GM18507 (cell line): Measurements from ENCODE around the gene DSG1.
"Not testable (repeated sequence)": the region's sequence is repeated elsewhere in the genome, so short reads cannot be mapped to it uniquely, and the experiment has no call there.

ENCODE experiments used
- DNase-seq: peaks from one replicate; pipeline ENCODE4 v3.0.0; 2011; ENCODE audit warnings: low read depth; ENCODE audit not compliant: insufficient read length; ENCODE audit errors: extremely low spot score
- FAIRE-seq: peaks from 2 replicates; lab custom pipeline; 2011; peaks lifted over from hg19 to GRCh38; lab: Jason Lieb, UNC

The DSG1 gene

DNA sequence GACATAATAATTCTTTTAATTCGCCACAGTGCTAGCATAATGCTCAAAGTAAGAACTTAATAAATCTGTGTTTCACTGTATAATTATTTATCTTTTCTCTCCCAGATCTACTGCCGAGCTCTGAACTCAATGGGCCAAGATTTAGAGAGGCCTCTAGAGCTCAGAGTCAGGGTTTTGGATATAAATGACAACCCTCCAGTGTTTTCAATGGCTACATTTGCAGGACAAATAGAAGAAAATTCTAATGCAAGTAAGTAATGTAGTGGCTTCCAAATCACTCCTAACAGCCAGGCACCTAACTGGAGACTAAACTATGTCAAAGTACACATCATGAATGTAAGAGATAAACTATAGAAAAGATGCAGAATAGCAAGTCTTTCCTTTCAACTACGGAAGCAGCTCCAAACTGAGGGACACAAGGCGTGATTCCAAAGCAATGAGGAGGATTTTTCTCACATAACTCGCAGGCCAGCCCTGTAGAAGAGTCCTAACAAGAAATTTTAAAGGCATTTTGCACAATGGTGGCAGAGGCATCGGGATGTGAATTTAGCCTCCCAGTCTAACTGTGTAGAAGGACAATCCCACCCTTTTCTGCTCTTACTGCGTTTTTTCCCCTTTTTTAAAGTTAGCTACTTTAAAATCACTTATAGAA lies 12.0 kb downstream of the DSG1 start:
- FAIRE-seq (no peak), DNase-seq (no peak)

DNA sequence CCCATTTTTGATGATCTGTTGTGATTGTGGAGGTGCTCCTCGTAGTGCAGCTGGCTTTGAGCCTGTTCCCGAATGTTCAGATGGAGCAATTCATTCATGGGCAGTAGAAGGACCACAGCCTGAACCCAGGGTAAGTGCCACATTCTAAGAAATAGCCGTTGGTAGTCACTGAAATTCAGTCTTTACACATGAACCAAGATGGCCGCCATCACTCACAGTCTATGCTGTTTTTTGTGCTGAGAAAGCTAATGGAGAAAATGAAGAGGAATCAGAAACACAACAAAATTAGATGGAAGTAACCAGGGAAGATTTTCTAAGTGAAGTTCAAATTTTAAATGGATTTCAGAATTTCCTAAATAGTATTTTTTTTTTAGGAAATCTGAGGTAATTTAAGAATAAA lies 25.5 kb downstream of the DSG1 start:
- FAIRE-seq, result no peak
- no peak for DNase-seq

DNA sequence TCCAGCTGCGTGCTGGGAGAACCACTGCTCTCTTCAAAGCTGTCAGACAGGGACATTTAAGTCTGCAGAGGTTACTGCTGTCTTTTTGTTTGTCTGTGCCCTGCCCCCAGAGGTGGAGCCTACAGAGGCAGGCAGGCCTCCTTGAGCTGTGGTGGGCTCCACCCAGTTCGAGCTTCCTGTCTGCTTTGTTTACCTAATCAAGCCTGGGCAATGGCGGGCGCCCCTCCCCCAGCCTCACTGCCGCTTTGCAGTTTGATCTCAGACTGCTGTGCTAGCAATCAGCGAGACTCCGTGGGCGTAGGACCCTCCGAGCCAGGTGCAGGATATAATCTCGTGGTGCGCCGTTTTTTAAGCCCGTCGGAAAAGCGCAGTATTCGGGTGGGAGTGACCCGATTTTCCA lies 35.4 kb downstream of the DSG1 start:
- not testable (repeated sequence) for DNase-seq, FAIRE-seq

DNA sequence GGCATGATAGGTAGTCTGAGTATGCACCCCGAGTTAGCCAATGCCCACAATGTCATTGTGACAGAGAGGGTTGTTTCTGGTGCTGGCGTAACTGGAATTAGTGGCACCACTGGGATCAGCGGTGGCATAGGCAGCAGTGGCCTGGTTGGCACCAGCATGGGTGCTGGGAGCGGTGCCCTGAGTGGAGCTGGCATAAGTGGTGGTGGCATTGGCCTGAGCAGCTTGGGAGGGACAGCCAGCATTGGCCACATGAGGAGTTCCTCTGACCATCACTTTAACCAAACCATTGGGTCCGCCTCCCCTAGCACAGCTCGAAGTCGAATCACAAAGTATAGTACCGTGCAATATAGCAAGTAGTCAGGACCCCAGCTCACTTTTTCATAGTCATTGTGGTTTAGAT lies 37.0 kb downstream of the DSG1 start:
- DNase-seq (no peak), FAIRE-seq (no peak)

DNA sequence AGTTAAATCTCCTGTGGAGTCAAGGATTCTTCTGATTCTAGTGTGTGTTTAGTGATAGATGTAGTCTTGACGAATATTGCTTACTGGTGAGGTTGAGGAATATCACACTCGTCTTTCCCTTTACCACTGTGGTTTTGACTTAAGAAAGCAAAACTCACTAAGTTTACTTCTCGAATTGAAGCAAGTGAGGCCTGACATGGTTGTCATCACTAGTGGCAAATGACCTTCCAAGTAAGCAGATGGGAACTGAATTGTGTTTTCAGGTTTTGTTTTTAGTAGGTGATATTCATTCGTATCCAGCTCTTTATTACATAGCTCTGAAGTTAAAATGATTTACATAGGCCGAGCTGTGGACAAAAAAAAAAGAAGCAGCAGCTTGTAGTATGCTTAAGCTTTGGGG lies 38.1 kb downstream of the DSG1 start:
- DNase-seq, result no peak
- no peak for FAIRE-seq

DNA sequence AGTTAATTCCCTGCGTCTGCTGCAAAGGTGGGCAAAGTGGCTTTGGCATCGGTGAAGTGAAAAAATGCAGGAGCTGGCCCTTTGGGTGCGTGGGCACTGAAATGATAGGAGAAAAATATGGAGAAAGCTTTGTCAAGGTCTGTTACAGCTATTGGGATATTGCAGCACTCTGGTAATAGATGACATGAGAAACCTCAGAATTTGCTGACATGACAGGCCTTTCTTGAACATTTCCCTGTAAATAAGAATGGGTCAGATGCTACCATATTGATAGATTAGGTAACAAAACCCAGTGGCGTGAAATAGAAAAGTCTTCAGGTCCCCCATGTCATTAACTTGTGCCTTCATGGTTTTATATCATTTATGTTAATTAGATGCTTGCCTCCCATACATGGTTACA lies 46.2 kb downstream of the DSG1 start:
- no peak for FAIRE-seq
- DNase-seq, result no peak

DNA sequence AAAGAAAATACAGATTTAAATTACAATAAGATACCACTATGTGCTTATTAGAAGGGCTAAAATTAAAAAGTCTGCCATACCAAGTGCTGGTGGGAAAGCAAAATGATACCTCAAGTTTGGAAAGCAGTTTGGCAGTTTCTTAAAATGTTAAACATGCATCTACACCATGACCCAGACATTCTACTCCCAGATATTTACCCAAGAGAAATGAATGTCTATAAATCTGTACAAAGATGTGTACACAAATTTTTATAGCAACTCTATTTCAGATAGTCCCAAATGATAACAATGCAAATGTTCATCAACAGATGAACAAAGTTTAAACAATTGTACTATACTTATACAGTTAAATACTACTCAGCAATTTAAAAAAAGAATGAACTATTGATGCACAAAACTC lies 51.5 kb downstream of the DSG1 start:
- DNase-seq (no peak), FAIRE-seq (no peak)

DNA sequence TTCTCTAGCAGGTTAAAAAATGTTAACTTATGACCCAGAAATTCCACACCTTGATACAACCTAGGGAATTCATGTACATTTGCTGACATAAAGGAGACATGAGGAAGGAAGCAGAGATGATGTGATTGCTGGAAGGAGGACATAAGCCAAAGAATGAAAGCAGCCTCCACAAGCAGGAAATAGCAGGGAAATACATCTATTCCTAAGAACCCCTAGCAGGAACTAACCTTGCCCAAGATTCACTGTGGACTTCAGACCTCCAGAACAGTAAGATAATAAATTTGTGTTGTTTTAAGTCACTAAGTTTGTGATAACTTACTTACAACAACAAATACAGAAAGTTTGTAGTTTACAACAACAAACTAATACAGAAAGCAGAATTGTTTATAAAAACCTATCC lies 54.0 kb downstream of the DSG1 start:
- DNase-seq, result no peak
- no peak for FAIRE-seq

DNA sequence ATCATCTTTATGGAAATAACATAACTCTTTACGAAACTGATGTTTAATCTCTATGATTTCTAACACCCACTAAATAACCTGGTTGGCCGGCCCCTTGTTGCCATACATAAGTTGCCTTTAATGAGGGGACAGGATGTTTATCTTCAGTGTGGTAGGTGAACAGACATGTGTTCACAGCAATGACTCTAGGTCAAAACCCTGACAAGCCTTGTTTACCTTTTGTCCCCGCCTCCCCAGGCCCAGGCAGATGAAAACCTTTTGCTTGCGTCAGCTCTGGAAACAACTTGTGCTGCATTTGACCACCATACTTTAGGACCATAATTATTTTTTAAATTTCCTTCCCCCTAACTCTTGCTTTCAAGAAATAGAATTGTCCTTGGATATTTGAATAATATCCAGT lies 55.7 kb downstream of the DSG1 start:
- FAIRE-seq (no peak), DNase-seq (no peak)

DNA sequence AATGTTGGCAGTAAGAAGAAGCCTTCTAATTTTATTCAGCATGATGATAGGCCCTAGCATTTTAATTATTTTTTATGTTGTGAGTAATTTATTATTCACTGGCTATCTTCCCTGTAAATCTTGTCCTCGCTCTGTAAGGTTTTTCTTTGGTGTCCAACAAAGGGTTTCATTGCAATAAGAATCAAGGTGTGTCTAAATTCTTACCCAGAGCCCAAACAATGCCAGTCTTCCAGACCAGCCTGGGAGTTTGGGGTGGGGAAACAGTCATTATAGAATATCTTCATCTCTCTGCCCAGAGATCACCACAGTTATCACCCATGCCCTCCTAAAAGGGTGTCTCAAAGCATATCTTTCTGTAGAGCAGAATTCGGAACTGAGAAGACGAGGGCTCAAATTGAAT lies 58.5 kb downstream of the DSG1 start, which contains the start of gene DSG4:
TSS of gene DSG4 (plus strand) at position 301 of the 400 bp plus-strand sequence. CDS start 135 bp downstream, outside the sequence.
- FAIRE-seq, result no peak

DNA sequence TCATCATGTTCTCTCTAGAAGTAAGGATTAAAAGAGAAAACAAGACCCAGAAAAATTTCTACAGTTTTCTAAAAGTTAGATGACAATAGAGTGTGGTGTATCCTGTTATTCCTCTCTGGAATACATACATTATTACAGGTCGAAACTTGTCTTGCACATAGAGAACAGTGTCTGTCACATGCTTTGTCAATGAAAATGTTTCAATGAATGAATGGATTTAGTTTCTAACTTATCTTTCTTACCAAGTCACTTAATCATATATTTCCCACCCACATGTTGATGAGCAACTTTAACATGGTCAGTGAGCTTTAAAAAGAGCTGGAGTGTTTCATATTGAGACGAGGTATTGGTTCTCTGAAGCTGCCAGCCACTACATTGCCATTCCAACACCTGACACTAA lies 63.0 kb downstream of the DSG1 start:
- no peak for FAIRE-seq
- DNase-seq, result no peak

More for the DNA sequence above, 58.5 kb downstream of the DSG1 start, which contains the start of gene DSG4:
- DNase-seq, result no peak

DNA sequence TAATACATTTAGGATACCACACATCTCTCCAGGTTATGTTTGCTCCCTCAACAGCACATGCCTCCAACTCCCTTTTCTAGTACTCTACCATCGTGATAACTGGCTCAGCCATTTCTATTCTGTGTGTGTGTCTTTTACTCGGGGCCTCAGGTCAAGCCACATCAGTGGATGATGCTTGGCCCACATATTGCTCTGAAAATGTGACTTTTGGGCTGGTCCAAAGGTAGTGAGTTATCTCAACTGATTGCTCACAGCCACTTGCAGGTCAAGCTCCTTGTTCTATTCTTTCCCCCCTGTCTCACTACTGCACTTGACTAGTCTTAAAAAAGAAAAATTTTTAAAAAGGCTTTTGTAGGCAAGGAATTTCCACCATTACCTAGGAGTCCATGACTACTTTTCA lies 64.1 kb downstream of the DSG1 start:
- no peak for FAIRE-seq
- no peak for DNase-seq

DNA sequence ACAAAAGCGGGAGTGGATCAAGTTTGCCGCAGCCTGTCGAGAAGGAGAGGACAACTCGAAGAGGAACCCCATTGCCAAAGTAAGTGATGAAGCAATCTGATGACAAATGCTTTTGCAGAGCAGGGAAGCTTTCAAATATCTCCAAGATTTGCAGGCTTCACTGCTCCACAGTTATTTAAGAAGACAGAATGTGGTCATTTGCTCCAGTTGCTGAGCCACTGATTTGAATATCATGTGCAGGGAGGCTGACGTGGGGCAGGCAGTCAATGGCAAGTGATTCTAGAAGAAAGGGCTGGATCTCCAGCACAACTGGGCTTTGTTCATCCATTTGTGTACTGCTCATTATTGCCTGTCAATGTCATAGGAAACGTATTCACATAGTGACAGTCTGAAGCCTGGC lies 68.8 kb downstream of the DSG1 start:
- FAIRE-seq (no peak), DNase-seq (no peak)

DNA sequence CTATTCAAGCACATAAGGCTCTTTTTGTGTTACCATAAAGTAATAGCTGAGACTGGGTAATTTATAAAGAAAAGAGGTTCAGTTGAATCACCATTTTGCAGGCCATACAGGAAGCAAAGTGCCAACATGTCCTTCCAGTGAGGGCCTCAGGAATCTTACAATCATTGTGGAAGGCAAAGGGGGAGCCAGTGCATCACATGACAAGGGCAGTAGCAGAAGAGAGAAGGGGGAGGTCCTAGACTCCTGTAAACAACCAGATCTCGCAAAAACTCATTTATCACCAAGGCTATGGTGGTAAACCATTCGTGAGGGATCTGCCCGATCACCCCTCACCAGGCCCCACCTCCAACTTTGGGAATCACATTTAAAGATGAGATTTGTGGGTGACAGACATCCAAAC lies 75.3 kb downstream of the DSG1 start:
- DNase-seq (no peak), FAIRE-seq (no peak)

DNA sequence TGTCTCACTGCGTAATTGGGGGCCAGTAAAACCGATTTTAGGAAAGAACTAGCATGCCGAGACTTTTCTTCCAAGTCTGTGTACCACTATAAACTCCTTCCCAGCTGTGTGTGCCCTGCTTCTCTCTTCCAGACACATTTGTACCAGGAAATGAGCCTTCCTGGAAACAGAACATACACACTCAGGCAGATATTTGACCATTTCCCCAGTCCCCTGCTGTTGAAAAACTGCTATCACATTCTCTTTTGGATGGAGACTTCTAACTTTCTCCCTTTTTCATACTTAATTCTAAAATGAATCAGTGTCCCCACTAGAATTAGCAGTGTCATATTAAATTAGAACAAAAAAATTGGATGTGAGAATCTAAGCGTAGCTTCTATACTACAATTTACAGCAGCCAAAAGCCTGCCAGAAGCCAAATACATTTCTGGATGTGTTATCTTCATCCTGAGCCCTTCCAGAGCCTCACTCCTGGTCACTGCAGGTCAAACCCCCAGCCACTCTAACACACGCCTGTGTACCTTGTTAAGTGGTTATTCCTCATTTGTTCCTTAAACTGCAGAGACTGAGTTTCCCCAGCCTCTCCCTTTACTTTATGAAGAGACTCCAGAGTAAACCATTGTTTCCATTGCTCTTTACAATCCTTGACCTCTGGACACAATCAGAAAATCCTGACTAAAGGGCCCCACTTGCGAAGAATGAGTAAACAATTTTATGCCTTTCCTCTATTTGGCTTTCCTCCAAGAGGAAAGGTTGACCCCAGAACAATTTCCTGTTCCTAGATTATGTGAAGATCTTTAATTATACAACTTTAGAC lies 79.0 kb downstream of the DSG1 start:
- no peak for FAIRE-seq
- DNase-seq, result no peak

DNA sequence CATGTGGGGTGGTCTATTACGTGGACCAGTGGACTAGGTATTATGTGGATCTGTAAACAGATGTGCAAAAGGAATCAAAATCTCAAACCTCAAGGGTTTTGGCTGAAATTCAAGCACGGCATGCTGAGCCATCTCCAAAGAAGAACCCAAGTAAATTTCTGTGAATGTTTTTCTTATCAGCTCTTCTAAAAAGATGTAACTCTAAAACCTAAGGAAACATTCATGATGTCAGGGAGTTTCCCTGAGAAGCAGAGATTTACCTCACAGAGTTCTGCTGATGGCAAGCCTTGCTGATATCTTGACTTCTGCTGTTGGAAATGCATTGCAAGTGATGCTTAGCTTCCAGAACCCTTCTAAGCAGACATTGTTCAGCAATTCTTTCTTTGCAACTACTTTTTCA lies 80.2 kb downstream of the DSG1 start:
- DNase-seq (no peak), FAIRE-seq (no peak)

DNA sequence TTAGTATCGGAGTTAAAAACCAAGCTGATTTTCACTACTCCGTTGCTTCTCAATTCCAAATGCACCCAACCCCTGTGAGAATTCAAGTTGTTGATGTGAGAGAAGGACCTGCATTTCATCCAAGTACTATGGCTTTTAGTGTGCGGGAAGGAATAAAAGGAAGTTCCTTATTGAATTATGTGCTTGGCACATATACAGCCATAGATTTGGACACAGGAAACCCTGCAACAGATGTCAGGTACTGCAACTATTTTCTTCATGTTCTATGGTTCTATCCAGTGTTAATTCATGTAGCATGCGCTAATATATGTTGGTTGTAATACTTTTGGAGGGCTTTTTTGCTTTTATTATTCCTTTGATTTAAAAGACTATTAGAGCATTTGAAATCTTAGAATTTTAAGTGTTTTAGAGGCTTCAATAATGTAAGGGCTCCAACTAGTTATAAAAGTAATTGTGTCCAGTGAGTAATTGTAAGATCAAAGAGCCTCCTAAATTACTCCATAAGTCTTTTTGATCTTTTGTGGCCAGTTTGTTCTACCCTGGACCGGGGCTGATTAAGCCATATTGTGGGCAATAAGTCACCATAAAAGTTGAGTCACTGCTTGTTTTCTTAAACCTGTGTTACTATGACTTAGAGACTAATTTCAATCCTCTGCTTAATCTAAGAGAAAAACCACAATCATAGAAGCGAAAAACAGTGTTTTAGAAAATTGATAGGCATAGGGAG lies 81.5 kb downstream of the DSG1 start:
- FAIRE-seq (no peak), DNase-seq (no peak)

DNA sequence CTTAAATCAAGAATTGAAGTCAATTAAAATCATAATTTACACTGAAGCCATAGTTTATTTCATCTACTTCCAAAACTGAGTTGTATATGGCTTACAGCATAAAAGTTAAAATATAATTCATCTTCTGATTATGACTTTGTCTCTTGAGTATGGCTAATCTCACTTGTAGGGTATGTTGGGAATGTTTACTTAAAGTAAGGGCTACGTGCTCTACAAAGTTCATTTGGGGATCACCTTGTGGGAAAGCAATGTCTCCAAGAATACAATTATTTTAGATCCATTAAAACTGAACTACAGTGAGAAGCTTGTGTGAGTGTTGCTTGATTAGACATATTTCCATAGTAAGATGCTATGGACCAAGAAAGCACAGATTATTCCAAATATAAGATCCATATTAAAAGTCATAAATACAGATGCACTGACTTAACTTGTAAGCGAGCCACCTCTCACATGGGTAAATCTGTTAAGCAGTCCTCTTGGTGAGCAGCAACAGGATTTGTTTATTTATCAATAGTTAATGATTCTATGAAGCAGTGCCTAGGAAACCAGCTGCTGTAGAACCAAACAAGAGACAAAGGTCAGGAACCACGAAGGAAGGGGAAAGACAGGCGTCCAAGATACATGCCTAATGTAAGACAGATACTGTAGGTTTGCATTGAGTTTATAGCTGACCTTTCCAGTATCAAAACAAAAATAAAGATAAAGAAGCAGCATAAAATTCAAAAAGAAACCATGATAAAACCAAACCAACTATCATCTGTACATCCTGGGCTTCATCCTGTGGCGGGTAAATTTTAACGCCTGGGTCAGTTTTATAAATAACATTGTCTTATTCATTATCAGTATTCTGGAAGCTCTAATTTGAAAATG lies 83.4 kb downstream of the DSG1 start:
- no peak for FAIRE-seq

DNA sequence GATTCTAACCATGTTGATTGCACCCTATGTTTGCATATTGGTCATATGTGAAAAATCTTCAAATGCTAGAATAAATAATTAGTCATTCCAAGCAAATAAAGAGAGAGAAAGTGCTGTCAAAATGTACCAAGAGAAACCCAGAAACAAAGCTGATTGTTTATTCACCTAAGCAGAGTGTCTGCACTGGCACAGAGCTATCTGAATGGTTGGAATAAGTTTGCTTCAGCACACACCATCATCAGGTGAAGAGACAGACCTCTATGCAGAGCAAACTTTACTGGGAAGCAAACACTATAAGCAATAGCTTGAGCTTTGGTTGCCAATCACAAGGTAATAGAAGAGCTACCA lies 84.0 kb downstream of the DSG1 start:
- DNase-seq (no peak), FAIRE-seq (no peak)

More for the DNA sequence above, 83.4 kb downstream of the DSG1 start:
- no peak for DNase-seq

DNA sequence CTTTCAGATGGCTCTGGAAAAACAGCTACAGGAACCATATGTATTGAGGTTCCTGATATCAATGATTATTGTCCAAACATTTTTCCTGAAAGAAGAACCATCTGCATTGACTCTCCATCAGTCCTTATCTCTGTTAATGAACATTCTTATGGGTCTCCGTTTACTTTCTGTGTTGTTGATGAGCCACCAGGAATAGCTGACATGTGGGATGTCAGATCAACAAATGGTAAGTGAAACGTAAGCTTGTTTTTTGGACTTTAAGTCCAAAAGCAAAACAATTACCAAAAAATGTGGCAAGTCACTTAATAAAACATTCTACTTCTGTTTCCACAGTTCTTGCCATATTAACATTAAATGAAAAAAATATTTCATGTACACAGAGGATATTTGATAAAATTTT lies 85.4 kb downstream of the DSG1 start:
- DNase-seq, result no peak
- FAIRE-seq, result no peak
